Measurements from ENCODE around the gene EIF2B2. TPM values are rescaled to one million over a fixed set of nuclear protein-coding genes. Genes with fewer than 3 reads are reported as not detected.

EIF2B2 gene
- total and polyA plus RNA-seq, 9 of the 15 experiments (the other 6 are each of a cell fraction or from before 2014, with no cell fraction given): 10.6 to 94.1 (median 38.9) TPM

- no TSS peak for BruUV-seq (replicated peaks)
- DNase-seq (ENCODE audit: extremely low read depth in 1 of 4, low spot score in 3 of 4) (no peak), ATAC-seq (no peak), FAIRE-seq (no peak)
- Histone ChIP-seq H3K4me3 (no peak overlapping the region), H3K79me2 (ENCODE audit: control insufficient read depth, insufficient read depth, low read length) (peaks cover 36% of the 10 kb centered on the region), H3K9ac (ENCODE audit: insufficient read depth in 1 of 2, low read depth in 2 of 2, low read length in 2 of 2) (no peak overlapping the region), H4K20me1 (replicated peaks; ENCODE audit: control insufficient read depth, insufficient read depth, low read length) (no peaks in the 10 kb centered on the region), H3K4me1 (replicated peaks in 1 of 2; ENCODE audit: control insufficient read depth in 2 of 2, insufficient read depth in 2 of 2, low read length in 2 of 2) (peaks cover 0 to 6% of the 10 kb centered on the region in 2 experiments; a peak in 3 of 5 replicates), H2AFZ (ENCODE audit: low read depth, low read length) (no peak overlapping the region), H3K27ac (ENCODE audit: extremely low read depth, low read depth, low read length) (no peak overlapping the region), H3K27me3 (ENCODE audit: control insufficient read depth in 2 of 2, insufficient read depth in 2 of 2, low read length in 2 of 2) (no peaks in the 10 kb centered on the region), H3K4me2 (ENCODE audit: insufficient read depth, low read length) (no peak overlapping the region), H3K9me3 (replicated peaks; ENCODE audit: control insufficient read depth, insufficient read depth, low read depth, low read length) (no peaks in the 10 kb centered on the region; the same call in 1 of the 2 replicates), H3K9me1 (ENCODE audit: control insufficient read depth, insufficient read depth, low read length) (no peaks in the 10 kb centered on the region), H3K36me3 (ENCODE audit: control insufficient read depth, insufficient read depth, low read length) (peaks cover 23% of the 10 kb centered on the region; the same call in 2 of the 3 replicates)
- CTCF ChIA-PET (ENCODE audit: low intra/inter-chr PET ratio): no interaction called here
- POLR2A ChIA-PET: no interaction called here
- WGBS (ENCODE audit: insufficient coverage, low coverage, missing lambda C conversion rate): 100% methylated on average over 2 of the region's 2 CpGs
- intact Hi-C loops (cut with micrococcal nuclease) (no loop called here), in situ Hi-C loops (cut with MboI) (no loop called here)
- no peak for TF ChIP-seq GATAD2A (IDR thresholded peaks at IDR 0.05)
- TF ChIP-seq ZNF146 (CRISPR knock-in tag; IDR thresholded peaks at IDR 0.05; ENCODE audit: unreplicated experiment): peak; percentile 75
- TF ChIP-seq ADNP (tag; IDR thresholded peaks at IDR 0.05): 0 out of 2 replicates have a peak, but pooled peaks have one; percentile 23
- TF ChIP-seq MNT (conservative IDR thresholded peaks at IDR 0.05): no peak
- TF ChIP-seq SAFB (IDR thresholded peaks at IDR 0.05; ENCODE audit: borderline replicate concordance, low read depth, low read length): no peak
- TF ChIP-seq ZNF224 (CRISPR knock-in tag; IDR thresholded peaks at IDR 0.05): no peak
- peak; percentile 80 for TF ChIP-seq RBM25 (IDR thresholded peaks at IDR 0.05; ENCODE audit: low read depth, low read length, severe bottlenecking)
- TF ChIP-seq HMG20B (CRISPR knock-in tag; IDR thresholded peaks at IDR 0.05): no peak
These were observed 57.7 kb downstream of the EIF2B2 start for GRCh38 chr14:75060420-75060819.

Small RNA genes within 50 kb of the gene (small RNA-seq; reads per million reads assigned to genes)
- not detected for gene RNU6-689P

Other genes with a start within 250 kb of the EIF2B2 start
Only the 7 nearest of the 10 such genes appear.
- gene DLST, start 121.0 kb upstream of the EIF2B2 start, total RNA-seq (2014; rRNA removed): 28.8 and 32.3 TPM in 2 replicates
- gene DLST, start 121.0 kb upstream of the EIF2B2 start, total RNA-seq (2014; rRNA removed; fragmentation: Illumina TruSeq; extraction: Trizol): 45.1 and 45.4 TPM in 2 replicates
- gene DLST, start 121.0 kb upstream of the EIF2B2 start, total RNA-seq (2015; rRNA removed; fragmentation: Illumina TruSeq; extraction: Trizol): 37.2 and 38.7 TPM in 2 replicates
- gene DLST, start 121.0 kb upstream of the EIF2B2 start, total RNA-seq (2021): 61.3 and 67.5 TPM in 2 replicates
- gene DLST, start 121.0 kb upstream of the EIF2B2 start, polyA plus RNA-seq (2011; rRNA removed): 73.5 and 73.7 TPM in 2 replicates
- 65.2 and 70.0 TPM in 2 replicates for gene DLST, start 121.0 kb upstream of the EIF2B2 start, polyA plus RNA-seq (2014; fragmentation: Illumina TruSeq; extraction: Trizol)
- 1 to 10 TPM; 3.0 to 9.0 TPM for gene DLST, start 121.0 kb upstream of the EIF2B2 start, polyA plus RNA-seq (2014; fragmentation: Nextera tagmentation; extraction: Ambion mirVana)
- 50.4 and 60.0 TPM in 2 replicates for gene DLST, start 121.0 kb upstream of the EIF2B2 start, polyA plus RNA-seq (2014; rRNA removed)
- 10.6 and 11.1 TPM in 2 replicates for gene RPS6KL1, start 79.7 kb upstream of the EIF2B2 start, total RNA-seq (2014; rRNA removed)
- gene RPS6KL1, start 79.7 kb upstream of the EIF2B2 start, total RNA-seq (2014; rRNA removed; fragmentation: Illumina TruSeq; extraction: Trizol): 8.1 and 8.2 TPM in 2 replicates
- 5.7 and 5.8 TPM in 2 replicates for gene RPS6KL1, start 79.7 kb upstream of the EIF2B2 start, total RNA-seq (2015; rRNA removed; fragmentation: Illumina TruSeq; extraction: Trizol)
- 13.6 and 15.5 TPM in 2 replicates for gene RPS6KL1, start 79.7 kb upstream of the EIF2B2 start, total RNA-seq (2021)
- gene RPS6KL1, start 79.7 kb upstream of the EIF2B2 start, polyA plus RNA-seq (2011; rRNA removed): 6.8 and 8.3 TPM in 2 replicates
- 7.7 and 8.6 TPM in 2 replicates for gene RPS6KL1, start 79.7 kb upstream of the EIF2B2 start, polyA plus RNA-seq (2014; fragmentation: Illumina TruSeq; extraction: Trizol)
- gene RPS6KL1, start 79.7 kb upstream of the EIF2B2 start, polyA plus RNA-seq (2014; fragmentation: Nextera tagmentation; extraction: Ambion mirVana): 1 to 10 TPM in 1 of 2 experiments, under 1 TPM in 1; 0.91 to 1.8 TPM
- 10.2 and 11.6 TPM in 2 replicates for gene RPS6KL1, start 79.7 kb upstream of the EIF2B2 start, polyA plus RNA-seq (2014; rRNA removed)
- 0.18 and 0.90 TPM in 2 replicates for gene PGF, start 47.3 kb upstream of the EIF2B2 start, total RNA-seq (2014; rRNA removed)
- 0.22 and 0.32 TPM in 2 replicates for gene PGF, start 47.3 kb upstream of the EIF2B2 start, total RNA-seq (2014; rRNA removed; fragmentation: Illumina TruSeq; extraction: Trizol)
- 0.11 and 0.34 TPM in 2 replicates for gene PGF, start 47.3 kb upstream of the EIF2B2 start, total RNA-seq (2015; rRNA removed; fragmentation: Illumina TruSeq; extraction: Trizol)
- gene PGF, start 47.3 kb upstream of the EIF2B2 start, total RNA-seq (2021): 0.29 and 0.44 TPM in 2 replicates
- gene PGF, start 47.3 kb upstream of the EIF2B2 start, polyA plus RNA-seq (2011; rRNA removed): 0.14 and 0.20 TPM in 2 replicates
- 0.18 and 0.54 TPM in 2 replicates for gene PGF, start 47.3 kb upstream of the EIF2B2 start, polyA plus RNA-seq (2014; fragmentation: Illumina TruSeq; extraction: Trizol)
- under 1 TPM; 0.04 to 0.07 TPM for gene PGF, start 47.3 kb upstream of the EIF2B2 start, polyA plus RNA-seq (2014; fragmentation: Nextera tagmentation; extraction: Ambion mirVana)
- 0.30 and 0.66 TPM in 2 replicates for gene PGF, start 47.3 kb upstream of the EIF2B2 start, polyA plus RNA-seq (2014; rRNA removed)
- gene MLH3, start 48.5 kb downstream of the EIF2B2 start, total RNA-seq (2014; rRNA removed): 5.9 and 8.0 TPM in 2 replicates
- gene MLH3, start 48.5 kb downstream of the EIF2B2 start, total RNA-seq (2014; rRNA removed; fragmentation: Illumina TruSeq; extraction: Trizol): 14.5 and 16.7 TPM in 2 replicates
- gene MLH3, start 48.5 kb downstream of the EIF2B2 start, total RNA-seq (2015; rRNA removed; fragmentation: Illumina TruSeq; extraction: Trizol): 14.5 and 15.3 TPM in 2 replicates
- 8.8 and 12.0 TPM in 2 replicates for gene MLH3, start 48.5 kb downstream of the EIF2B2 start, total RNA-seq (2021)
- gene MLH3, start 48.5 kb downstream of the EIF2B2 start, polyA plus RNA-seq (2011; rRNA removed): 8.7 and 11.9 TPM in 2 replicates
- 8.6 TPM in 2 replicates for gene MLH3, start 48.5 kb downstream of the EIF2B2 start, polyA plus RNA-seq (2014; fragmentation: Illumina TruSeq; extraction: Trizol)
- gene MLH3, start 48.5 kb downstream of the EIF2B2 start, polyA plus RNA-seq (2014; fragmentation: Nextera tagmentation; extraction: Ambion mirVana): 10 to 100 TPM in 1 of 2 experiments, 1 to 10 TPM in 1; 6.8 to 10.7 TPM
- gene MLH3, start 48.5 kb downstream of the EIF2B2 start, polyA plus RNA-seq (2014; rRNA removed): 4.6 and 6.1 TPM in 2 replicates
- 37.7 and 57.6 TPM in 2 replicates for gene ACYP1, start 61.1 kb downstream of the EIF2B2 start, total RNA-seq (2014; rRNA removed)
- gene ACYP1, start 61.1 kb downstream of the EIF2B2 start, total RNA-seq (2014; rRNA removed; fragmentation: Illumina TruSeq; extraction: Trizol): 45.8 and 55.9 TPM in 2 replicates
- 35.3 and 35.5 TPM in 2 replicates for gene ACYP1, start 61.1 kb downstream of the EIF2B2 start, total RNA-seq (2015; rRNA removed; fragmentation: Illumina TruSeq; extraction: Trizol)
- 19.9 and 23.3 TPM in 2 replicates for gene ACYP1, start 61.1 kb downstream of the EIF2B2 start, total RNA-seq (2021)
- 47.2 and 67.6 TPM in 2 replicates for gene ACYP1, start 61.1 kb downstream of the EIF2B2 start, polyA plus RNA-seq (2011; rRNA removed)
- gene ACYP1, start 61.1 kb downstream of the EIF2B2 start, polyA plus RNA-seq (2014; fragmentation: Illumina TruSeq; extraction: Trizol): 52.3 and 54.1 TPM in 2 replicates
- 100 to 1,000 TPM; 105 to 113 TPM for gene ACYP1, start 61.1 kb downstream of the EIF2B2 start, polyA plus RNA-seq (2014; fragmentation: Nextera tagmentation; extraction: Ambion mirVana)
- gene ACYP1, start 61.1 kb downstream of the EIF2B2 start, polyA plus RNA-seq (2014; rRNA removed): 69.0 and 97.2 TPM in 2 replicates
- 5.1 and 8.8 TPM in 2 replicates for gene ZC2HC1C, start 66.7 kb downstream of the EIF2B2 start, total RNA-seq (2014; rRNA removed)
- 6.6 and 7.9 TPM in 2 replicates for gene ZC2HC1C, start 66.7 kb downstream of the EIF2B2 start, total RNA-seq (2014; rRNA removed; fragmentation: Illumina TruSeq; extraction: Trizol)
- gene ZC2HC1C, start 66.7 kb downstream of the EIF2B2 start, total RNA-seq (2015; rRNA removed; fragmentation: Illumina TruSeq; extraction: Trizol): 6.2 and 8.5 TPM in 2 replicates
- 4.7 and 6.3 TPM in 2 replicates for gene ZC2HC1C, start 66.7 kb downstream of the EIF2B2 start, total RNA-seq (2021)
- 4.3 and 8.4 TPM in 2 replicates for gene ZC2HC1C, start 66.7 kb downstream of the EIF2B2 start, polyA plus RNA-seq (2011; rRNA removed)
- gene ZC2HC1C, start 66.7 kb downstream of the EIF2B2 start, polyA plus RNA-seq (2014; fragmentation: Illumina TruSeq; extraction: Trizol): 7.7 and 7.9 TPM in 2 replicates
- gene ZC2HC1C, start 66.7 kb downstream of the EIF2B2 start, polyA plus RNA-seq (2014; fragmentation: Nextera tagmentation; extraction: Ambion mirVana): 1 to 10 TPM; 7.0 to 9.2 TPM
- 3.7 and 6.7 TPM in 2 replicates for gene ZC2HC1C, start 66.7 kb downstream of the EIF2B2 start, polyA plus RNA-seq (2014; rRNA removed)
- 25.3 and 29.3 TPM in 2 replicates for gene NEK9, start 124.1 kb downstream of the EIF2B2 start, total RNA-seq (2014; rRNA removed)
- 11.8 and 14.3 TPM in 2 replicates for gene NEK9, start 124.1 kb downstream of the EIF2B2 start, total RNA-seq (2014; rRNA removed; fragmentation: Illumina TruSeq; extraction: Trizol)
- gene NEK9, start 124.1 kb downstream of the EIF2B2 start, total RNA-seq (2015; rRNA removed; fragmentation: Illumina TruSeq; extraction: Trizol): 10.0 and 10.8 TPM in 2 replicates
- gene NEK9, start 124.1 kb downstream of the EIF2B2 start, total RNA-seq (2021): 24.0 and 34.4 TPM in 2 replicates
- gene NEK9, start 124.1 kb downstream of the EIF2B2 start, polyA plus RNA-seq (2011; rRNA removed): 32.8 and 39.6 TPM in 2 replicates
- gene NEK9, start 124.1 kb downstream of the EIF2B2 start, polyA plus RNA-seq (2014; fragmentation: Illumina TruSeq; extraction: Trizol): 16.3 and 19.8 TPM in 2 replicates
- gene NEK9, start 124.1 kb downstream of the EIF2B2 start, polyA plus RNA-seq (2014; fragmentation: Nextera tagmentation; extraction: Ambion mirVana): 1 to 10 TPM; 2.8 to 5.5 TPM
- gene NEK9, start 124.1 kb downstream of the EIF2B2 start, polyA plus RNA-seq (2014; rRNA removed): 19.9 and 29.1 TPM in 2 replicates